GM19043 (cell line): ENCODE data around the gene ST6GALNAC6.

Experiments used
- ATAC-seq: cut with Tn5 transposase; IDR thresholded peaks from one replicate; pipeline ENCODE4 v1.9.1; 2021; ENCODE audit warnings: low read depth; ENCODE audit not compliant: unreplicated experiment

ST6GALNAC6 gene

GRCh38 chr9:127918183-127919107 lies 19.0 kb upstream of the ST6GALNAC6 start:
- ATAC-seq: no peak

DNA sequence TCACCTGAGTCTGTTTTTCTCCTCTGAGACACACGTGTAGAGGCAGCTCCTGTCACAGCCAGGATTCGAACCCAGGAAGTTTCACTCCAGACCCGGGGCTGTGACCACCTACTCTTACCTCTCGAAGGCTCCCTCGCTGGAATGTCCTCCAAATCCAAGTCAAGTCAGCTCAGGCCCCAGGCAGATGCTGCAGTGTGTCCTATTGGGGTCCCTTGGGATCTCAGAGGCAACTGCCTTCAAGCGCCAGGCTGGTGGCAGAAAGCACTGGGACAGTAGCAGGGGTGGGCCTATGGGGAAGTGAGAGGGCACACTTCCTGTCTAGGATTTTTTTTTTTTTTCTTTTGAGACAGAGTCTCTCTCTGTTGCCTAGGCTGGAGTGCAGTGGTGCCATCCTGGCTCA lies 18.2 kb upstream of the ST6GALNAC6 start:
- ATAC-seq: no peak

GRCh38 chr9:127916720-127917581 lies 17.5 kb upstream of the ST6GALNAC6 start, which contains the start of gene ST6GALNAC4:
TSS of gene ST6GALNAC4 (minus strand) at chr9:127917041. CDS start at chr9:127916419, 622 bp downstream.
- ATAC-seq: peak; percentile 63

DNA sequence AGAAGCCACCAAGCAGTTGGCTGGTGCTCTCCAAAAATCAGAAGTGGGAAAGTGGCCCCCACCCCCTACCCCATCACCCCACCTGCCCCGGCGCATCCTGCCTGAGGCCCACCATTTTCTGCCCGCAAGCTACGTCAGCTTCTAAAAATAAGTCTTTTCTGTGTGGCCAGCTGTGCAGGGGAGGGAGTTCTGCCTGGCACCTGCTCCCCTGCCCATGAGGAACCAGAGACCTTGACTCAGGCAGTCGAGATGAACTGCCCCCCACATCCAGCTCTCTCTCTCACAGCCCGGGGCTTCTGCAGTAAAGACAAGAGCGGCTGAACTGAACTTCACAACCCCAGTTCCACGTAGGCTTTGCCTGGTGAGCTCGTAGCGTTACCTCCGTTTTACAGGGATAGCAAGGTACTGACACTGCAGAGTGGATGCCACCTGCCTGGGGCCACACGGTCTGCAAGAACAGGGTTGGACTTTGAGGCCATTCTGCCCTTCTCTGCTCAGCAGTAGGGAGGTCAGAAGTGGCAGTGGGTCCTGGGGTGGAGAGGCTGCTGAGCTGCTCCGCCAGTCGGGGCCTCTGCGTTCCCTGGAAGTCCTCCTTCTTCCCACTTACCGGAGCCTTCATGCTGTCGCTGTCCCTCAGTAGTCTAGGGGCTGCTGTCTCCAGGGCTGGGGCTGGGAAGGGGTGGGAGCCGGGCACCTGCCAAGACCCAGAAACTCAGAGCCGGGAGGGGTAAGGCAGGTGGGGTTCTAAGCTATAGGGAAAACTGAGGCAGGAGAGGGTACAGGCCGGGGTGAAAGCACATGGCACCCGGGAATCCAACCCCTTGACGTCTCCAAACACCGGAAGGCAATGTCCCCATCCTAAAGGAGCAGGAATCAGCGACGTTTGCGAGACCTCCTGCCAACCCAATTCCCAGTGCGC lies 16.7 kb upstream of the ST6GALNAC6 start:
- no peak for ATAC-seq

- no peak for ATAC-seq
Observed at GRCh38 chr9:127915325-127915752, 15.9 kb upstream of the ST6GALNAC6 start.

DNA sequence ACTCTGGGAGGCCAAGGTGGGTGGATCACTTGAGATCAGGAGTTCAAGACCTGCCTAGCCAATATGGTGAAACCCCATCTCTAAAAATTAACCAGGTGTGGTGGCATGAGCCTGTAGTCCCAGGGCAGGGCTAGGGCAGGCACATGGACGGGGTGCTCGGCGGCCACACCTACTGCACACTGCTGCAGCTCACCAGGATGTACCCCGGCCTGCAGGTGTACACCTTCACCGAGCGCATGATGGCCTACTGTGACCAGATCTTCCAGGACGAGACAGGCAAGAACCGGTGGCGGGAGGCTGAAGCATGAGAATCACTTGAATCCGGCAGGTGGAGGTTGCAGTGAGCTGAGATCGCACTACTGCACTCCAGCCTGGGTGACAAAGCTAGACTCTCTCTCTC lies 14.3 kb upstream of the ST6GALNAC6 start:
- no peak for ATAC-seq

DNA sequence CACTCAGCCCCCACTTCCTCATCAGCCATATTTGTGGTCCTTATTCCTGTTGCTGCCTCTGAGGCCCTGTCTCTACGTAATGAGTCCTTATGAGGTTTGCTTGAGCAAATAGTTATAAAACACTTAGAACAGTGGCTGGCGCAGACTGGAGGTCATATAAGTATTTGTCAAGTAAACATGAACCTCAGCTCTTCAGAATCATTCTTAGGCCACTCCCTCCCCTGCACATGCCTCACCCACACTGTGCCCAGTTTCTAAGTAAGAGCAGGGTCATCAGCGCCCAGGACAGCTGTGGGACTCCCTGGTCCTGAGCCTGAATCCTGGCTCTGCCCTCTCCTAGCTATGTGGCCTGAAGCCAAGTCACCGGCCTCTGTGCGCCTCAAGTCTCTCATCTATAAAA lies 13.5 kb upstream of the ST6GALNAC6 start:
- ATAC-seq: no peak

- no peak for ATAC-seq
Observed at GRCh38 chr9:127912296-127912695, 12.9 kb upstream of the ST6GALNAC6 start.

GRCh38 chr9:127910613-127911205 lies 11.3 kb upstream of the ST6GALNAC6 start:
- ATAC-seq: no peak

DNA sequence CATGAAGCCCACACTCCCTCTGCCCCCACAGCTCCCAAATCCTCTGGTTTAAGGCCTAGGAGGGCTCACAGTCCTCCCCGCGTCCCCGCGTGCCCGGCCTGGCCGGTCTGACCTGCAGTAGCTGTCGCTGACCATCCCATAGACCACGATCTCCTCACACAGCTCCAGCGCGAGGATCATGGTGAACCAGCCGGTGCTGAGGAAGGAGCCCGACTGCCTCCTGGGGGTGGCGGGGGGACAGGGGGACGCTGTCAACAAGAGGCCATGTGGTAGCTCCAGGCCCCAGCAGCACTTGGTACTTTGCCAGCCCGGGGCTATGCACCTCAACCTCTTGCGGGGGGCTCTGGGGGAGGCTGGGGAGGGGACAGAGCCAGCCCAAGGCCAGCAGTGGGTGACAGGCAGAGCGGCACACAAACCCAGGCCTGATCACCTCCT lies 10.5 kb upstream of the ST6GALNAC6 start:
- ATAC-seq: no peak

DNA sequence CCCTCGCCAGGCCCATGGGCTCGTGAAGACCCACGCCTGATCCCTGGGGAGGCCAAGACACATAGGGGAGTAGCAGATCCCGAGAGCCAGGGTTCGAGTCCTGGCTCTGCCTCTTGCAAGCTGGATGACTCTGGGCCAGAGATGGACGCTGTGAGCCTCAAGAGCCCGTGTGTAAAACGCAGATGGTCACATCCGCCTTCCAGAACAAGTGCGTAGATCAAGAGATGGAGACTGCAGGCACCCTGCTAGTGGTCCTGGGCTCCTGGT lies 9.2 kb upstream of the ST6GALNAC6 start:
- no peak for ATAC-seq

- no peak for ATAC-seq
Observed at GRCh38 chr9:127907867-127908659, 8.7 kb upstream of the ST6GALNAC6 start.

GRCh38 chr9:127905788-127906191 lies 6.4 kb upstream of the ST6GALNAC6 start:
- no peak for ATAC-seq

DNA sequence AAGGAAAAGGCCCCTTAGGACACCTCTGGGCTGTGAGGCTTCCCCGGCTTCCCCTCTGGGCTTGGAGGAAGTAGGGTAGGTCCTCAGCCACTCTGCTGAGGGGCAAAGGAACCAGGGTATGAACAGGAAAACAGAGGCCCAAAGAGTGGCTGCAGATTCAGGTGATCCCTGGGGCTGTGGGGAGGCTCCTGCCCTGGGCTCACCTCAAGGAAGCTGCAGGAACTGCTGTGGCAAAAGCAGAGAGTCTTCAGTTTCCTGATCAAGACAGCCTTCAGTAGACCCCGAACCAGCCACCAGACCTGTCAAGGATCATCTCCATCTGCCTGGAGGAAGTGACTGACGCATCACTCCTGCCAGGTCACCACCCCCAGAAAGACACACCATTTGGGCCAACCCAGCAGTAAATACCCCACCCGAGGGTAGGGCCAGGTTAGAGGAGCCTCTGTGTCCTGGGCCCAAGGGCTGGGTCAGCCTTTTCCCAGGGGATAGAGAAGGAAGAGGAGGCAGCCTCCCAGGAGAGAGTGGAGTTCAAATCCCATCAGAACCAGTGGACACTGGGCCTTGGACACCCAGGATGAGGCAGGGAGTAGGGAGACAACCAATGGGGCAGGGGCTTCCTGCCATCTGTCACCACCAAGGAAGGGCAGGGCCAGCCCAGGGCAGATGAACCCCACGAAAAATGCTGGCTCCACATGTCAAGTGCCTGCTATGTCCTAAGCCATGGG lies 5.8 kb upstream of the ST6GALNAC6 start:
- no peak for ATAC-seq

GRCh38 chr9:127904561-127905003 lies 5.2 kb upstream of the ST6GALNAC6 start:
- ATAC-seq: no peak

DNA sequence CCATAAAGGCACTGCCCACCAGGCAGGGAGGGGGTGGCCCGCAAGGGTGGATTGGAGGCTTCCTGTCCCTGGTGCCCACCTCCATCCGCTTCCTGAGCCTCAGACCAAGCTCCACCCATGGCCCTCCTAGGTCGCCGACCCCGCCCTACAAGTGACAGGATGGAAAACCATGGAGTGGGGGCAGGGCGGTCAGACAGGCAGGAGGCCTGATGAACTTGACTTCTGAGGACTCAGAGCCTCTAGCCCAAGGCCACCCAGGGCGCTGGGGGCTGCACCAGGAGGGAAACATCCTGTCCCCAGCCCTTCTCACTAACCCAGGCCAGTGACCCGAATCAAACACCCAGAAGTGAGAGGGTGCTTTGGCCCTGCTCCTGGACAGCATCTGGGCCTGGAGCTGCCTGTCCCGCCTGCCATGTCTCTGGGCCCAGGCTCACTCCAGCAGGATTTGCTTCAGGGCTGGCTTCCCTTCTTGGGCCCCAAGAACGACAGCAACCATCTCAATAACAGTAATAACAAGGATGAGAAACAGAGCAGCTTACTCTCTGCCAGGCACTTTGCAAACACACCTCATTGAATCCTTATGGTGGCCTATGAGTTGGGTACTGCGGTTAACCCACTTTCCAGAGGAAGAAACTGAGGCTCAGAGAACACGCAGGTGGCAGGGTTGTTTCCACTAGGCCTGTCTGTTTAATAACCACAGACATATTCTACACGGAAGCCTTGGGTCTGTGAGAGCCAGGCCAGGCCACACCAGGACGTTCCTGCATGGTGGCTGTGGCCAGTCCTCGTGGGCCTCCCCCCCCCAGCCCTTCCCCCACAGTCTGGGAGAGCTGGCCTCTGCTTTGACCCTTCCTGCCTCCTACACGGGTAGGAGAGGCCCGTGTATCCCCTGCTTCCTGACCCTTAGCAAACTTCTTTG lies 4.4 kb upstream of the ST6GALNAC6 start:
- peak; percentile 35 for ATAC-seq

DNA sequence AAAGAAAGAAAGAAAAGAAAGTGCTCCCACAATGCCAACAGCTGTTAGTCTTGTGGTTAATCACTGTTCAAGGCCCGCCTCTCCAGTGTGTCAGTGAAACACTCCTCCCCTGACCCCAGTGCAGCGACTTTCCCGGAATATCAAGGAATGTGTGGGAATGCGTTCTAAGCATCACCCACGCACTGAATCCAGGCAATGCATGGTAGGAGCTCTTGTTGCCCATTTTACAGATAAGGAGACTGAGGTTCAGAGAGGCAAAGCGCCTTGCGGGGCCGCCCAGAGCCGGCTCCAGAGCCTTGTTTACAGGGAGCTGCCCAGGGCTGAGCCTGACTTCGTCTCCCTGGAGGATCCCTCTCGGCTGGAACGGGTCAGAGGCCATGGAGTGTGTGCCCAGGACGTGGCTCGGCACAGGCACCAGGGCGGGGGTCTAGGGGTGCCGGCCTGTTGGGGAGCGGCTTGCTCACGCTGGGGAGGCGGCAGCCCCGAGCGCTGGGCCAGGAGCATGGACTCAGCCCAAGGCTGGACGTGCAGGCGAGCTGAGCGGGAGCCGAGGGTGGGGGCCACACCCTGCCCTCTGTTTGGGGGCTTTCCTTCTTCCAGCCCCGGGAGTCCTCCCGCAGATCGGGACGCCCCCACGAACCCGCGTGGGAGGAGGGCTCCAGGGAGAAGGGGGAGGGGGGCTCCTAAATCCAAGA lies 823 bp downstream of the ST6GALNAC6 start:
- ATAC-seq: no peak
